Right lobe of liver (tissue), 6 donors: Measurements from ENCODE around the gene DES. TPM values are rescaled to one million over a fixed set of nuclear protein-coding genes. Genes with fewer than 3 reads are reported as not detected.

ENCODE experiments used
- ATAC-seq, 4 donors: fragments of 200-7000 bp; cut with Tn5 transposase; one replicate each; pipeline ENCODE4 v1.9.1; 2020; ENCODE audit warnings: mild to moderate bottlenecking in 4 of 4, moderate library complexity in 4 of 4
- DNase-seq, 3 donors: peaks; one replicate each; pipeline ENCODE4 v3.0.0-alpha.2; 2020
- H3K27ac ChIP-seq, 3 donors: fragments of 200-600 bp; one replicate each; pipeline ENCODE4 v1.8.0; 2022
- H3K27me3 ChIP-seq, 2 donors: fragments of 200-600 bp; one replicate each; pipeline ENCODE4 v1.8.0; 2022
- H3K36me3 ChIP-seq, 4 donors: fragments of 200-600 bp; sonication (generic) in 1 of 4; one replicate each; pipeline versions ENCODE4 v1.5.1 to v1.8.0; 2017 to 2022; ENCODE audit warnings: control low read depth in 1 of 4
- H3K4me1 ChIP-seq, 4 donors: fragments of 200-600 bp; sonication (generic) in 1 of 4; one replicate each; pipeline versions ENCODE4 v1.5.1 to v1.8.0; 2017 to 2022; ENCODE audit warnings: control low read depth in 1 of 4
- H3K4me3 ChIP-seq, 3 donors: fragments of 200-600 bp; one replicate each; pipeline ENCODE4 v1.8.0; 2022
- H3K9me3 ChIP-seq, 4 donors: fragments of 200-600 bp; sonication (generic) in 1 of 4; one replicate each; pipeline versions ENCODE4 v1.5.1 to v1.8.0; 2017 to 2022; ENCODE audit warnings: control low read depth in 1 of 4
- POLR2A ChIP-seq: fragments of 450-650 bp; IDR thresholded peaks from one replicate; pipeline ENCODE4 v1.6.1; 2017; ENCODE audit warnings: antibody characterized with exemption, mild to moderate bottlenecking
- WGBS: methylation state at CpG from one replicate; pipeline ENCODE4 v1.1.6; 2018; ENCODE audit warnings: low coverage, low lambda C conversion rate; ENCODE audit not compliant: insufficient coverage; ENCODE audit errors: missing lambda C conversion rate; 5-methylcytosine and 5-hydroxymethylcytosine counted together
- intact Hi-C, 2 donors: fragments of 100-400 bp; cut with DNase I; formaldehyde crosslinking; loops; one replicate each; pipeline versions ENCODE4 v1.11.2 to v1.14.1; 2022
- total RNA-seq, 6 experiments: library from RNA; depleted of rRNA in 2 of 6; stranded (reverse); fragments of >200 nt in 2 of 6; fragmentation: NEBNext Ultra II Directional in 3 of 6; extraction: Animal tissue kit (Norgen Biotek cat#: 25700) in 3 of 6; gene quantifications; one replicate each; pipeline versions ENCODE4 v1.1.0 to v1.2.4, GENCODE V29; 2016 to 2023
- TF ChIP-seq, protein P1 (sequence below), 4 donors: fragments of 200-600 bp in 3 of 4; fragments of 450-650 bp in 1 of 4; IDR thresholded peaks; one replicate each; pipeline versions ENCODE4 v1.5.1 to v1.8.0; 2016 to 2022; ENCODE audit warnings: antibody characterized with exemption in 4 of 4, mild to moderate bottlenecking in 2 of 4
- donor health status: DM: no; HTN: yes; CAD: no.
- donor health status: DM: no; HTN: no; CAD: no.
- donor health status: DM: no; HTN: no; CAD: no.
- donor health status: DM: no; HTN: yes; CAD: no.
- donor health status: DM: no; HTN: yes; CAD: no.

DES gene
- total RNA-seq, 6 experiments from 2014 or later: 1.2 to 25.6 (median 2.5) TPM

DNA sequence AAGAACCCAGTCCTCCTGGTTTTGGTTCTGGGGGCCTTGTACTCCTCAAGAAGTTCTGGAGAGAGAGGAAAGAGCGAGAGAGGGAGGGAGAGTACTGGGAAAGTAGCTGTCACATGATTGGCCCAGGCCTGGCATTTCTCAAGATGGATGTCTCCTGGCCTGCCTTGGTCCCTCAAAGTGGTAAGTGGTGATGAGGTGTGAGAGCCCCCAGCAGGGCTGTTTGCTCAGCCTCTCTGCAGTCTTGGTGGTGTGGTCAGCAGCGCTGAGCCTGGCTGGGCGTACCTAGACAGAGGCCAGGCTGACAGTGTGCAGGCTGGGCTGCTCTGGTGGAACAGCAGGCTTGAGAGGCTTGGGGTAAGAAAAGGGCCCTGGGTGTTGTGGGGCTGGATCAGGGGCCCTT lies 19.0 kb downstream of the DES start:
- no peak for DNase-seq
- ATAC-seq: no peak

DNA sequence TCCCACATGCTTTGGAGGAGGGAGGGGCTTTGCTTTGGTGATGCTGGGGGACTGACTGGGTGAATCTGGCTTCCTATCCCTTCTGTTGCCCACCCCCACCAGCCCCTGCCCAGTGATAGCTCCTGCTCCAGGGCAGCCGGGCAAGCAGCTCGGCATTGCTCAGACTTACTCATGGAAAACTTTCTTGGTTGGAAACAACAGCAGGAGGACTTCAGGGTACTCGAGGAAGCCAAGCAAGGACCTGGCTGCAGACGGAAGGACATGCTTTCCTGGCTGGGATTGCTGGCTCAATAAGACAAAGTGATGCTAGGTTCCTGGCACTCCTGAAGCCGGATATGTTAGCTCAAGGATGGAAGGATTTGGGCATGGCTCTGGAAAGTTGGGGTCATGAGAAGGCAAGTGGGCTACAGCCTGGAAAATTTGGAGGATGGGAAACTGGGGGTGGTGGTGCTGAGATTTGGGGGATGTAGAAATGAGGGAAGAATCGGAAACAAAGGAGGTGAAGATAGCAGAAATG lies 19.6 kb downstream of the DES start:
- DNase-seq: no peak
- H3K27ac ChIP-seq: no peak overlapping the region
- intact Hi-C loops: no loop called here
- ATAC-seq: no peak
- H3K9me3 ChIP-seq: no peaks in the 10 kb centered on the region
- TF ChIP-seq POLR2A: no peak
- TF ChIP-seq, protein P1, sequence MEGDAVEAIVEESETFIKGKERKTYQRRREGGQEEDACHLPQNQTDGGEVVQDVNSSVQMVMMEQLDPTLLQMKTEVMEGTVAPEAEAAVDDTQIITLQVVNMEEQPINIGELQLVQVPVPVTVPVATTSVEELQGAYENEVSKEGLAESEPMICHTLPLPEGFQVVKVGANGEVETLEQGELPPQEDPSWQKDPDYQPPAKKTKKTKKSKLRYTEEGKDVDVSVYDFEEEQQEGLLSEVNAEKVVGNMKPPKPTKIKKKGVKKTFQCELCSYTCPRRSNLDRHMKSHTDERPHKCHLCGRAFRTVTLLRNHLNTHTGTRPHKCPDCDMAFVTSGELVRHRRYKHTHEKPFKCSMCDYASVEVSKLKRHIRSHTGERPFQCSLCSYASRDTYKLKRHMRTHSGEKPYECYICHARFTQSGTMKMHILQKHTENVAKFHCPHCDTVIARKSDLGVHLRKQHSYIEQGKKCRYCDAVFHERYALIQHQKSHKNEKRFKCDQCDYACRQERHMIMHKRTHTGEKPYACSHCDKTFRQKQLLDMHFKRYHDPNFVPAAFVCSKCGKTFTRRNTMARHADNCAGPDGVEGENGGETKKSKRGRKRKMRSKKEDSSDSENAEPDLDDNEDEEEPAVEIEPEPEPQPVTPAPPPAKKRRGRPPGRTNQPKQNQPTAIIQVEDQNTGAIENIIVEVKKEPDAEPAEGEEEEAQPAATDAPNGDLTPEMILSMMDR (IDR thresholded peaks at IDR 0.05): no peak
- WGBS: 50% methylated on average over 5 of the region's 6 CpGs
- H3K4me3 ChIP-seq: no peak overlapping the region
- peaks cover 0 to 8% of the 10 kb centered on the region in 2 donors for H3K27me3 ChIP-seq
- H3K36me3 ChIP-seq: no peaks in the 10 kb centered on the region
- H3K4me1 ChIP-seq: peaks cover 0 to 10% (median 0%) of the 10 kb centered on the region in 4 donors

More for the DNA sequence above, 19.0 kb downstream of the DES start:
- Histone ChIP-seq H3K27me3 (peaks cover 0 to 8% of the 10 kb centered on the region in 2 donors), H3K9me3 (no peaks in the 10 kb centered on the region), H3K4me1 (peaks cover 0 to 10% (median 0%) of the 10 kb centered on the region in 4 donors), H3K4me3 (no peak overlapping the region), H3K36me3 (no peaks in the 10 kb centered on the region), H3K27ac (no peak overlapping the region)
- no CpG with 5 or more reads among the region's 3 CpGs for WGBS
- intact Hi-C loops: no loop called here
- no peak for TF ChIP-seq POLR2A
- TF ChIP-seq, protein P1 (IDR thresholded peaks at IDR 0.05): no peak

DNA sequence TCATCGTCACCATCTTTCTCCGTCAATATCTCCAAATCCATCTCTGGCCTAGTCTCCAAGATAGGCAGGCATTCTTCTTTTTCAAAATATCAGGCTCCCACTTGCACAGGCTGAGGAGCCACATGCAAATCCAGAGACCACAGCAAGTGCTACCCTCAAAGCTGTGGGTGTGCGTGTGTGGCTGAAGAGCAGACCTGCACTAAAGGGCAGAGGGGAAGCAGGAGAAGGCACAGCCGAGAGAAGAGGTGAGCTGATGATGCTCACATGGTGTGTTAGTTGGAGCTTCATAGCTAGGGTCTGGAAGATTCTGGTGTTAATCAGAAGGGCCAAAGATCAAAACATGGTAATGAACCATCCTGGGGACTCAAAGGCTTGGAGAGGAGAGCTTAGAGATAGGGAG lies 20.3 kb downstream of the DES start:
- intact Hi-C loops: no loop called here
- Histone ChIP-seq H3K27me3 (peaks cover 0 to 8% of the 10 kb centered on the region in 2 donors), H3K27ac (no peak overlapping the region)

DNA sequence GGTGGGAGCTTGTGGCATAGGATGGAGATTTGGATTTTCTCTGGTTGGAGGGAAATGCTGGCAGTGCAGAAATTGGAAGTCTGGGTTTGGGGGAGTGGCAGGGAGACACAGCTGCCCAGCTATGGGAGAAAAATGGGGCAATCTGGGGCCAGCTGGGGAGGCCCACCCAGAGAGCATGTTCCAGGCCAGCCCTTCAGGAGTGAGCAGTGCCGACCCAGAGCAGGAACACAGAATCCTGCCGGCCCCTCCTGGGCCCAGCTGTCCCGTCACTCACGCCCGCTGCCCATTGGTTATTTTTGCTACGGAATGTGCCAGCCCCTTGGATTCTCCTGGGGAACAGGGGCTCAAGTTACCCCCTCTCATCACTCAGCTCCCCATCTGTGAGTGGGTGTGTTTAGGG lies 21.3 kb downstream of the DES start:
- DNase-seq: no peak
- peaks cover 0 to 10% (median 0%) of the 10 kb centered on the region in 4 donors for H3K4me1 ChIP-seq
- WGBS: 100% methylated on average over 1 of the region's 6 CpGs

More for the DNA sequence above, 20.3 kb downstream of the DES start:
- 71% methylated on average over 4 of the region's 4 CpGs for WGBS
- Histone ChIP-seq H3K36me3 (no peaks in the 10 kb centered on the region), H3K4me3 (no peak overlapping the region), H3K9me3 (no peaks in the 10 kb centered on the region), H3K4me1 (peaks cover 0 to 10% (median 0%) of the 10 kb centered on the region in 4 donors)
- TF ChIP-seq, protein P1 (IDR thresholded peaks at IDR 0.05): no peak
- TF ChIP-seq POLR2A: no peak
- DNase-seq (no peak), ATAC-seq (no peak)

More for the DNA sequence above, 21.3 kb downstream of the DES start:
- TF ChIP-seq POLR2A: no peak
- TF ChIP-seq, protein P1 (IDR thresholded peaks at IDR 0.05): no peak
- H3K36me3 ChIP-seq: no peaks in the 10 kb centered on the region
- H3K9me3 ChIP-seq: no peaks in the 10 kb centered on the region
- intact Hi-C loops: no loop called here
- peaks cover 0 to 8% of the 10 kb centered on the region in 2 donors for H3K27me3 ChIP-seq
- ATAC-seq: no peak
- no peak overlapping the region for H3K27ac ChIP-seq
- H3K4me3 ChIP-seq: no peak overlapping the region
